Fibroblast of pulmonary artery (primary cell): ENCODE results near the gene FGF16.
"Not testable (repeated sequence)": the region's sequence is repeated elsewhere in the genome, so short reads cannot be mapped to it uniquely, and the experiment has no call there.

ENCODE experiments used
- DNase-seq: peaks from one replicate; pipeline ENCODE4 v3.0.0-alpha.2; 2010; ENCODE audit warnings: low read depth
- H3K4me3 ChIP-seq: replicated peaks from 2 replicates; pipeline ENCODE4 v1.5.1; 2011; ENCODE audit warnings: low read depth, mild to moderate bottlenecking, control low read depth, low read length, moderate library complexity
- TF ChIP-seq, protein P1 (sequence below): IDR thresholded peaks from 2 replicates; pipeline ENCODE4 v1.5.1; 2011; ENCODE audit warnings: mild to moderate bottlenecking, control low read depth, low read length, inconsistent platforms; ENCODE audit errors: missing control alignments

The FGF16 gene

DNA sequence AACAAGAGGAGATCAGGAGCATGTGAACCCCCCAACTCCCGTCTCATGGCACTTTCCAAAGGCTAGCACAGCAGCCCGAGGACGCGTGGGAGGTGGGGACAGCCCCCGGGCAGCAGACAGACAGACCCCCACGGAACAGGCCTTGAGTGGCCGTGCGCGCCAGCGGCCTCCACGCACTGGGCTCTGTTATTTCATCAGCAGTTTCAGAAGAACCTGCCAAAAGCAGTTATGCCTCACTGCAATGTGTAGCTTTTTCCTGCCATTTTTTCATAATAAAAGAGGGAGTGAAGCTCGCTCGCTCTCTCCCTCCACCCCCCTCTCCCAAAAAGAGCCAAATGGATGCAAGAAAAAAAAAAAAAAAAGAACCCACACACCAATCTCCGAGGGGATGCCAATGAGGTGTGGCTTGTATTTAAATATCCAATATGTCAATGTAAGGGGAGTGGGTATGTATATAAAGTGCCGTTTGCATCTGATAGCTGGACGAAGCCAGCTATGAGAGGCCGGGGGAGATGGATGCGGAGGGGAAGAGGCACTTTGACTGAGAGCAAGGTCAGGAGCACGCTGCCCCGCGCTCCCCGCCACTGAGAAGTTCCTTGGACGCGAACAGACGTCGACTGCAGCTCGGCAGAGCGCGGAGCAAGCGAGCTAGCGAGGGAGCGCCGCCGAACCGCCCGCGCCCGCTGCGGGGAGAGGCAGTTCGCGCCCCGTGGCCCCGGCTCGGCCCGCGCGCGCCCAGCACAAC is at the start of gene FGF16:
FGF16 (plus strand) TSS at position 482 of the 745 bp plus-strand sequence. CDS start 286 bp downstream, outside the sequence.
- peak; percentile 21 for DNase-seq
- H3K4me3 ChIP-seq = peak within 1 kb of the TSS; percentile 10
- TF ChIP-seq, protein P1, sequence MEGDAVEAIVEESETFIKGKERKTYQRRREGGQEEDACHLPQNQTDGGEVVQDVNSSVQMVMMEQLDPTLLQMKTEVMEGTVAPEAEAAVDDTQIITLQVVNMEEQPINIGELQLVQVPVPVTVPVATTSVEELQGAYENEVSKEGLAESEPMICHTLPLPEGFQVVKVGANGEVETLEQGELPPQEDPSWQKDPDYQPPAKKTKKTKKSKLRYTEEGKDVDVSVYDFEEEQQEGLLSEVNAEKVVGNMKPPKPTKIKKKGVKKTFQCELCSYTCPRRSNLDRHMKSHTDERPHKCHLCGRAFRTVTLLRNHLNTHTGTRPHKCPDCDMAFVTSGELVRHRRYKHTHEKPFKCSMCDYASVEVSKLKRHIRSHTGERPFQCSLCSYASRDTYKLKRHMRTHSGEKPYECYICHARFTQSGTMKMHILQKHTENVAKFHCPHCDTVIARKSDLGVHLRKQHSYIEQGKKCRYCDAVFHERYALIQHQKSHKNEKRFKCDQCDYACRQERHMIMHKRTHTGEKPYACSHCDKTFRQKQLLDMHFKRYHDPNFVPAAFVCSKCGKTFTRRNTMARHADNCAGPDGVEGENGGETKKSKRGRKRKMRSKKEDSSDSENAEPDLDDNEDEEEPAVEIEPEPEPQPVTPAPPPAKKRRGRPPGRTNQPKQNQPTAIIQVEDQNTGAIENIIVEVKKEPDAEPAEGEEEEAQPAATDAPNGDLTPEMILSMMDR = no peak

DNA sequence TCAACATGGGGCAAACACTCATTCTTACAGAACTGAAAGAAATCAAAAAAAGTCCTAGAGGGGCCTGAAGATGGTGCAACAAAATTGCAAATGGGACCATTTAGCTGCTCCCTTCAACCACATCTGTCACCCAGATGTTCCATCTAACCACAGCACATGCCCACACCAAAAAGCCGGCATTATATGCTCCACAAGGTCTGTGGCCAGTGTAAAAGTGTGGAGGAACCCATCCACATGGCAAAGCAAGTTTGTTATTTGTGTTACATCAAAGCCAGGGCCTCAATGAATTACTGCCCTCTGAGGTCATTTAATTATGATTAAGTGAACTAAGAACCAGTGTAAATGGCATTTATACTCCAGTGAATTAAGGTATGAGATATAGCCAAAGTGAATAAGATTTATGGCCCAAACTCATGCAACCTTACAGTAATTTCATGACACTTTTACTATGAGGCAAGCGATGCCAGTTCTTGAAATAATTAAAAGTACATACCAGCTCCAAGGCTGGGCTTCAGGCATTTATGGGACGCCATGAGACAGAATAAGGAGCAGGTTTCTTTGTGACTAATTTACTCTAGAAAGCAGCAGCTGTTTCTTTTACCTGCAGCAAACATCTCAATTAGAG is 48.7 kb upstream of the FGF16 start:
- no peak for DNase-seq
- TF ChIP-seq, protein P1 = no peak
- no peak overlapping the region for H3K4me3 ChIP-seq

DNA sequence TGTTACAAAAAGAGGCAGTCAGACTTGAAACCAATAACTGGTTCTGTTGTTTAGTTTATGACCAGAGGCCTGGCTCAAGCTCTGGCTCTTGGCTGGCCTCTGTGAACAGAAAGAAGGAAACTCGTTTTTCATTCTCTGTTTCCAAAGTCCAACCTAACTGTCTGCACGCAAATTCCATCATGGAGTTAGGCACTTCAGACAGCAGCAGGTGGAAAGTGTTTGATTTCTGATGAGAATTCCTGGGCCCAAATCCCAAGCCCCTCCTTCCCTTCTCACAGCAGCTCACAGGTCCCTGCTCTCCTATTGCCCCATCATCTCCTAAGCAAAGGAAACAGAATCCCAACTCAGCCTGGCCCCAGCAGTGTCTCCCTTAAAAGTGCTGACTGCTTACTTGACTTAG is 42.8 kb upstream of the FGF16 start:
- TF ChIP-seq, protein P1 = no peak
- no peak for DNase-seq
- H3K4me3 ChIP-seq = no peak overlapping the region

DNA sequence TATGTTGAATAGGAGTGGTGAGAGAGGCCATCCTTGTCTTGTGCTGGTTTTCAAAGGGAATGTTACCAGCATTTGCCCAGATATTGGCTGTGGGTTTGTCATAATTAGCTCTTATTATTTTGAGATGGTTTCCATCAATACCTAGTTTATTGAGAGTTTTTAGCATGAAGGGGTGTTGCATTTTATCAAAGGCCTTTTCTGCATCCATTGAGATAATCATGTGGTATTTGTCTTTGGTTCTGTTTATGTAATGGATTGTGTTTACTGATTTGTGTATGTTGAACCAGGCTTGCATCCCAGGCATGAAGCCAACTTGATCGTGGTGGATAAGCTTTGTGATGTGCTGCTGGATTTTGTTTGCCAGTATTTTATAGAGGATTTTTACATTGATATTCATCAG is 39.4 kb upstream of the FGF16 start:
- not testable (repeated sequence) for DNase-seq, H3K4me3 ChIP-seq

DNA sequence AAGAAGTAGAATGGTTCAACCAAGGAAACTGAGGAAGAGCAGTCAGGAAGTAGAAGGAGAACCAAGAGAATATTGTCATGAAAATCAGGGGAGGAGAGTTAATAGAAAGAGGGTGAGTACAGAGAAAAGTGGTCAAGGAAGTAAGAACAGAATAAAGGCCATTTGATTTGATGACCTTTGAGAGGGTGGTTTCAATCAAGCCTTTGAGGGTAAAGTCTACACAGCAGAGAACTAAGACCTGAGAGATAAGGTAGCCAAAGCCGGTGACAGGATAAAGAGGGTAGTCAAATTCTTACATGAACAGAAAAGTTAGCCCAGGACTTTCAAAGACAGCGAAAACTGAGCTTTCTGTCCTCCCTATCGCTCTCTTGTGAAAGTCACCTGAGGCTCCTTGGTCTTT is 34.6 kb upstream of the FGF16 start:
- TF ChIP-seq, protein P1 = no peak
- DNase-seq = no peak
- H3K4me3 ChIP-seq = no peak overlapping the region

DNA sequence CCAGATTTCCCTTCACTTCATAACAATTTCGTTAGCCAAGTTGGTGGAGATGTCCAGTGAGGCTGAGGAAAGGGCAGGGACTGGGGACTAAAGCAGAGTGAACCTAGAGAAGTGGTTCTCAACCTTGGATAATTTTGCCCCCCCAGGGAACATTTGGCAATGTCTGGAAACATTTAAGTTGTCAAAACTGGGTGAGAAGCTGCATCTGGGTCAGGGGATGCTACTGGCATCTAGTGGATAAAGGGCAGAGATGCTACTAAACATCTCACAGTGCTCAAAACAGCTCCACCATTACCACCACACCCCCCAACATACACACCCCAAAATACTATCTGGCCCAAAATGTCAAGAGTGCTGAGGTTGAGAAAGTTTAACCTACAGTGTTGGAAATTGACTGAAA is 32.0 kb upstream of the FGF16 start:
- TF ChIP-seq, protein P1 = peak; percentile 5
- peak; percentile 6 for DNase-seq
- H3K4me3 ChIP-seq = no peak overlapping the region

DNA sequence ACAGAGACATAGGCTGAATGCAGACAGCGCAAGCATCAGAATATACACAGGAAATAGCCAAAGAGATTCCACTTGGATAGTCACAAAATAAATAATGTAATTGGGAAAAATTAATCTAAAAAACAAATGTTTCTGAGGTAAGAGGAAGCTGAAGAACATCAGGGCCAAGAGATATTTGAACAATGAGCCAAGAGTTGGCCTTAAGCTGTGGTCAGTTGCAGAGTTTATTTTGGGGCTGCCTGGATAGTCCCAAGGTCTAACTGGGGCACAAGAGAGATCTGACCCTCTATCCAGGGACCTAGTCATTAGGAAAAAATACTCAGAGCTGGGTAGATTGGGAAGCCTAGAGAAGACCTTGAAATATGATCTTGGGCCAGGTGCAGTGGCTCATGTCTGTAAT is 31.3 kb upstream of the FGF16 start:
- no peak for DNase-seq
- H3K4me3 ChIP-seq = no peak overlapping the region
- TF ChIP-seq, protein P1 = no peak
